VCaP (cell line): ENCODE measurements around the gene ENO4.

Experiments
- H3K27ac ChIP-seq: fragments of 450-650 bp; 2 replicates; pipeline ENCODE4 v1.5.1; 2017
- TF ChIP-seq, protein P1 (sequence below): fragments of 450-650 bp; conservative IDR thresholded peaks from 2 replicates; pipeline ENCODE4 v1.5.1; 2017; ENCODE audit warnings: mild to moderate bottlenecking, moderate library complexity

Gene ENO4

GRCh38 chr10:116882639-116883038, 33.3 kb downstream of the ENO4 start:
- TF ChIP-seq, protein P1, sequence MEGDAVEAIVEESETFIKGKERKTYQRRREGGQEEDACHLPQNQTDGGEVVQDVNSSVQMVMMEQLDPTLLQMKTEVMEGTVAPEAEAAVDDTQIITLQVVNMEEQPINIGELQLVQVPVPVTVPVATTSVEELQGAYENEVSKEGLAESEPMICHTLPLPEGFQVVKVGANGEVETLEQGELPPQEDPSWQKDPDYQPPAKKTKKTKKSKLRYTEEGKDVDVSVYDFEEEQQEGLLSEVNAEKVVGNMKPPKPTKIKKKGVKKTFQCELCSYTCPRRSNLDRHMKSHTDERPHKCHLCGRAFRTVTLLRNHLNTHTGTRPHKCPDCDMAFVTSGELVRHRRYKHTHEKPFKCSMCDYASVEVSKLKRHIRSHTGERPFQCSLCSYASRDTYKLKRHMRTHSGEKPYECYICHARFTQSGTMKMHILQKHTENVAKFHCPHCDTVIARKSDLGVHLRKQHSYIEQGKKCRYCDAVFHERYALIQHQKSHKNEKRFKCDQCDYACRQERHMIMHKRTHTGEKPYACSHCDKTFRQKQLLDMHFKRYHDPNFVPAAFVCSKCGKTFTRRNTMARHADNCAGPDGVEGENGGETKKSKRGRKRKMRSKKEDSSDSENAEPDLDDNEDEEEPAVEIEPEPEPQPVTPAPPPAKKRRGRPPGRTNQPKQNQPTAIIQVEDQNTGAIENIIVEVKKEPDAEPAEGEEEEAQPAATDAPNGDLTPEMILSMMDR = no peak
- no peak overlapping the region for H3K27ac ChIP-seq

GRCh38 chr10:116886772-116887171, 37.5 kb downstream of the ENO4 start:
- TF ChIP-seq, protein P1 = no peak
- H3K27ac ChIP-seq = no peak overlapping the region

DNA sequence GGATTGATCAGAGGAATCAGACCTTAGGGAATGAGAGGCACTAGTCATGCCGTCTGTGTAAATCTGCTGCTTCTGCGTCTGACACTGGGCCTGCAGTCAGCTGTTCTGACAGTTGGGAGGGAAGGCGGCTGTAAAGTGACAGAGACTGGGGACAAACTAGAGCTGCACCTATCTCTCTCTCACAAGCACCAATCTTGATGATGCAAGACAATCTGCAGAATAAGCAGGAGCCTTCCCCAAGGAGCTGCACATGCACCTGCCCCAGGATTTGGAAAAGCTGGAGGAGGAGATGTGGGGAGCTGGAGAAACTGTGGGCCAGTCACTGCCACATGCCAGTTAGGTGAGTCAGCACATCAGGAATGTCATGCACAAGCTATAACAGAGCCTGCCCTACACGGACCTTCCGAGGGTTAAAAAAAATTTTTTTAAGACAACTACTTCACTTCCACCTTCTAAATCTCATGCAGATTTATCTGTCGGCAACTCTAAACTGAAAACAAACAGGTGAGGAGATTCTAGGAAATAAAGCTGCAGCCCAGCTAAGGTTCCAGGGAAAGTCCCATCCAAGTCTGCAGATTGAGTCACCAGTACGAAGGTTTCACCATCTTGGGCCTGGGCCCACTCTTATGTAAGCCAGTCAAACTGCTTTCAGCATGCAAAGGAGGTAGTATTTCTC, 39.2 kb downstream of the ENO4 start:
- TF ChIP-seq, protein P1 = no peak
- no peak overlapping the region for H3K27ac ChIP-seq

- TF ChIP-seq, protein P1 = no peak
- no peak overlapping the region for H3K27ac ChIP-seq
These were observed 39.8 kb downstream of the ENO4 start for GRCh38 chr10:116889066-116889465.

DNA sequence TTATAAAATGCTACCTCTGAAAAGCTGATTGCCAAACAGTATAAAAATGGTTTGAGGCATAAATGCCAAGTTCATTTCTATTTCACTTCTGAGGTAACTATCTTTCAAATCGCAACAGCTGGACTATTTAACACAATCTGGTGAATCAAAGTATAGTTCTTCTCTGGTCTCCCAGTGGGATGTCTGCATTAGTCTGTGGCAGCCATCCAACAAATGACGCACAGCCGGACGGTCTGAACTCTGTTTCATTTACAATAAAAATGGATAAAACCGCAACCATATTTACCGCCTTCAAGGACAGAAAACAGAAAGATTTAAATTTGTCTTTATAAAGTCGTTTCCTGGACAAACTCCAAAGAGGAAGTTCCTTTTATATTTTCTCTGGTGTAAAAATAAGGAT, 41.9 kb downstream of the ENO4 start:
- H3K27ac ChIP-seq = no peak overlapping the region
- TF ChIP-seq, protein P1 = no peak

DNA sequence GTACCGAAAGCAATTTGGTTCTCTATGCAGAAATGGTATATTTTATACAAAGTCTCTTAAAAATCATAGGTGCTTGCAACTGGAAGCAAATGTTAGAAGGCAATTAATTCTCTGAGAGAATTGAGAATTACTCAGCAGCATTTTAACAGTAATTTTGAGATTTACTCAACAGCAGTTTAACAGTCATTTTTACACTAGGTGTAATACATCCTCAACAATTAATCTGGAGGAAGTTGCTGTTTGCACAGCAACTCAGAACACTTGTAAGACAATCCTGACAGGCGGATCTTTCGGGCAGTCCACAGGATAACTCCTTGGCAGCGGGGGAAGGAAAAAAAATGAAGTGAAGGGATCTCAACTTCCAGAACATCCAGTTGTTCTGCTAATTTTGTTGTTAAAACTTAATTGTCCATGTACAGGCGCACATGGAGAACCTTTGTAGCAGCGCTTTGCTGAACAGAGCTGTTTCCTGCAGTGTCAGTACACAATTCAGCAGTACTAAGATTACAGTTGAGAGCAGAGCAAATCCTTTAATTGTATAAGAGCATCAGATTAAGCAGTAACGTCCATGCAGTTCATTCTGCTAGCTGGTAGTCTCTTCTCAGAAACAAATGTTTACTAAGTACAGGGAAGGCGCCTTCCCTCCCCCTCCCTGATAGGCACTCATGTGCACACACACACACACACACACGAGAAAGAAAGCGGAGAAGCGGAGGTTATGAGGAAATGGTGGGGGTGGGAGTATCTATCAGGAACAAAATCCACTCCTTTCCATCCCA, 43.8 kb downstream of the ENO4 start:
- peak overlapping the region; percentile 74 for H3K27ac ChIP-seq
- TF ChIP-seq, protein P1 = no peak

- peak overlapping the region; percentile 74 for H3K27ac ChIP-seq
- TF ChIP-seq, protein P1 = no peak
These were observed 44.4 kb downstream of the ENO4 start for GRCh38 chr10:116893686-116894037.
